ENCODE data around the gene KLK6.

- TF ChIP-seq CTCF (IDR thresholded peaks at IDR 0.05; ENCODE audit: insufficient read depth, low read length, poor library complexity, severe bottlenecking) (no peak), EZH2phosphoT487 (conservative IDR thresholded peaks at IDR 0.05; ENCODE audit: low read length) (no peak)
Measured at GRCh38 chr19:50912102-50912599, 57.2 kb downstream of the KLK6 start.
